Naive B cell (primary cell): ENCODE measurements around the gene KCNE5. TPM values are rescaled to one million over a fixed set of nuclear protein-coding genes. Genes with fewer than 3 reads are reported as not detected.
A peak's percentile ranks its signal among the peaks of the same experiment; 100 is the strongest.
"Not testable (repeated sequence)": the region's sequence is repeated elsewhere in the genome, so short reads cannot be mapped to it uniquely, and the experiment has no call there.

Experiments
- ATAC-seq, 2 donors: fragments of 150-1000 bp; cut with Tn5 transposase; 2 replicates each; pipeline ENCODE4 v1.10.0; 2021; ENCODE audit warnings: low read depth in 2 of 2, mild to moderate bottlenecking in 2 of 2, moderate library complexity in 2 of 2
- DNase-seq: peaks from one replicate; pipeline ENCODE4 v3.0.0; 2022
- H3K27ac Mint-ChIP-seq, 6 donors: one replicate each; pipeline ENCODE4 v1.8.0; 2020 to 2022; ENCODE audit warnings: mild to moderate bottlenecking in 6 of 6, mixed read lengths in 6 of 6, moderate library complexity in 5 of 6, inconsistent platforms in 2 of 6
- H3K27me3 Mint-ChIP-seq, 3 donors: one replicate each; pipeline ENCODE4 v1.8.0; 2021 to 2022; ENCODE audit warnings: mixed read lengths in 3 of 3, mild to moderate bottlenecking in 1 of 3
- H3K36me3 Mint-ChIP-seq, 2 donors: one replicate each; pipeline ENCODE4 v1.8.0; 2020 to 2022; ENCODE audit warnings: mixed read lengths in 2 of 2, inconsistent platforms in 1 of 2, mild to moderate bottlenecking in 1 of 2
- H3K4me1 Mint-ChIP-seq, 3 donors: one replicate each; pipeline ENCODE4 v1.8.0; 2020 to 2022; ENCODE audit warnings: mixed read lengths in 3 of 3, inconsistent platforms in 1 of 3, mild to moderate bottlenecking in 1 of 3, moderate library complexity in 1 of 3
- H3K4me3 Mint-ChIP-seq, 8 donors: one replicate each; pipeline ENCODE4 v1.8.0; 2020 to 2022; ENCODE audit warnings: mild to moderate bottlenecking in 8 of 8, mixed read lengths in 8 of 8, moderate library complexity in 8 of 8, inconsistent platforms in 2 of 8
- H3K9me3 Mint-ChIP-seq, 7 donors: one replicate each; pipeline ENCODE4 v1.8.0; 2020 to 2022; ENCODE audit warnings: mixed read lengths in 7 of 7, mild to moderate bottlenecking in 5 of 7, inconsistent platforms in 2 of 7, moderate library complexity in 1 of 7
- polyA plus RNA-seq, 6 donors: library from polyadenylated mRNA; unstranded; fragments of 300-500 nt; fragmentation: Illumina TruSeq; gene quantifications; one replicate each; pipeline ENCODE4 v1.2.3, GENCODE V29; 2021; ENCODE audit warnings: low read depth in 6 of 6

KCNE5 gene
- not detected for polyA plus RNA-seq

DNA sequence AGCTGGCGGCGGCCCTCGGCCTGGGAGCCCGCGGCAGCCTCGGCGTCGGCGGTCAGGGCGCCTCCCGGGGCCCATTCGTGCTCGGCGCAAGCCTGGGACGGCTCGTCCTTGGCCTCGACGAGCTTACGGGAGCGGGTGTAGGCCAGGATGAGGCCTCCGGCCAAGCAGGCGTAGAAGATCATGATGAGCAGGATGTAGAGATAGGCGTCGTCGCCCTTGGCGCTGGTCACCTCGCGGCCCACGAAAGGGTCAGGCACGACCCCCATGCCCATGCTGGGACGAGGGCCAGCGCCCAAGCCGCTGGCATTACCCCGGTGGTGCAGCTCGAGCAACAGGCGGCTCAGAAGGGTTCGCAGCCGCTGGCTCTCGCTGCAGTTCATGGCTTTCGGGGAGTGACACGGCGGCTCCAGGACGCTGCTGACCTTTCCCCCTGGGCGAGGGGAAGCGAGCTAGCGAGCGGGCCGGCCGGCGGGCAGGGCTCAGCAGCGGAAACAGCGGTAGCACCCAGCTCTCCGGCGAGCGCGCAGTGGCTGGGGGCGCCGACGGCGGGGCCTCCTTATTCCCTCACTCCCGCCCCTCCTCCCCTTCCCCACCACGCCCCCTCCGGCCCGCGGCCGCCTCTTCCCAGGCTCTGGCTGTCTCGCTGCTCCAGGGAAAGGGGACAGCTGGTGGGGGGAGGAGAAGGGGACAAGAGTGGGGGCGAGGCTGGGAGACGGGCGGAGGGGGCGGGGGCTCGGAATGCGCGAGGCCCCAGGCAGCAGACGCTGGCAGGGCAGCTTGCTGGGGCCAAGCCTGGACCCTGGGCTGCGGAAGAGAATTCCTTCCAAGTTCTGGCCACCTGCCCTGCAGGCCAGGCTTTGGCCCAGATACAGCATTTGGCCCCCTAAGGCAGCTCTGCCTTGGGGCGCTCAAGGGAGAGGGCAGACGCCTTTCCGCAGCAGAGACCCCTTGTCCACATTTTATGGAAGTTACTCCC lies at the start of gene KCNE5:
Gene KCNE5 (minus strand): TSS at position 532 of the 976 bp plus-strand sequence. CDS start 152 bp downstream, at position 380.
- Mint-ChIP-seq H3K27ac (peak within 1 kb of the TSS in 1 of 6 donors; percentile 66), H3K4me3 (peak within 1 kb of the TSS in 1 of 8 donors; percentile 77)

GRCh38 chrX:109672239-109672638 lies 47.3 kb upstream of the KCNE5 start:
- DNase-seq (no peak), ATAC-seq (no peak)
- no peak overlapping the region for H3K4me3 Mint-ChIP-seq
- peaks cover 0 to 2% (median 0%) of the 10 kb centered on the region in 7 donors for H3K9me3 Mint-ChIP-seq
- H3K36me3 Mint-ChIP-seq, result peaks cover 0 to 13% of the 10 kb centered on the region in 2 donors
- H3K27ac Mint-ChIP-seq, result peak overlapping the region in 1 of 6 donors; percentile 10
- H3K27me3 Mint-ChIP-seq, result no peaks in the 10 kb centered on the region
- H3K4me1 Mint-ChIP-seq, result no peaks in the 10 kb centered on the region

More for the DNA sequence above, at the start of gene KCNE5:
- peaks cover 4 to 7% of the 10 kb centered on the region in 2 donors for H3K36me3 Mint-ChIP-seq
- peaks cover 0 to 7% (median 0%) of the 10 kb centered on the region in 7 donors for H3K9me3 Mint-ChIP-seq
- peaks cover 0 to 8% (median 6%) of the 10 kb centered on the region in 3 donors for H3K27me3 Mint-ChIP-seq
- DNase-seq (no peak), ATAC-seq (no peak)
- peaks cover 0 to 4% (median 0%) of the 10 kb centered on the region in 3 donors for H3K4me1 Mint-ChIP-seq

- H3K36me3 Mint-ChIP-seq, H3K9me3 Mint-ChIP-seq, H3K4me3 Mint-ChIP-seq, H3K27ac Mint-ChIP-seq, DNase-seq, ATAC-seq, H3K27me3 Mint-ChIP-seq, H3K4me1 Mint-ChIP-seq: not testable (repeated sequence)
Observed at GRCh38 chrX:109671170-109671569, 46.2 kb upstream of the KCNE5 start.

GRCh38 chrX:109667986-109668385 lies 43.0 kb upstream of the KCNE5 start:
- Mint-ChIP-seq H3K27me3 (no peaks in the 10 kb centered on the region), H3K4me1 (no peaks in the 10 kb centered on the region), H3K36me3 (peaks cover 0 to 8% of the 10 kb centered on the region in 2 donors), H3K27ac (no peak overlapping the region), H3K4me3 (no peak overlapping the region), H3K9me3 (peaks cover 0 to 2% (median 0%) of the 10 kb centered on the region in 7 donors)
- DNase-seq (no peak), ATAC-seq (no peak)

DNA sequence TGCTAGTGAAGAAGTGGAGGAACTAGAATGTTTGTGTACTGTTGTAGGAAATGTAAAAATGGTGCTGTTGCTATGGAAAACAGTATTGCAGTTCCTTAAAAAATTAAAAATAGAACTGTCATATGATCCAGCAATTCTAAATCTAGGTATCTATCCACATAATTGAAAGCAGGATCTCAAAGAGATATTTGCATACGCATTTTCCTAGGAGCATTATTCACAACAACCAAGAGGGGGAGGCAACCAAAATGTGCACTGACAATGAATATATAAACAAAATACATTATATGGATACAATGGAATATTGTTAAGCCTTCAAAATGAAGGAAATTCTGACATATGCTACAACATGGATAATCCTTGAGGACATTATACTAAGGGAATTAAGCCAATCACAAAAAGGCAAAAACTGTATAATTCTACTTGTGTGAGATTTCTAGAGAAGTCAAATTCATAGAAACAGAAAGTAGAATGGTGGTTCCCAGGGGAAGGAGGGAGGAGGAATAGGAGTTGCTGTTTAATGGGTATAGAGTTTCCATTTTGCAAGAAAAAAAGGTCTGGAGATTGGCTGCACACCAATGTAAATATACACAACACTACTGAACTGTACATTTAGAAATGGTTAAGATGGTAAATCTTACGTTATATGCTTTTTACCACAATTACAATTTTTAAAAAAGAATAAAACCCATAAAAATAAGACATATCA lies 35.6 kb upstream of the KCNE5 start:
- Mint-ChIP-seq H3K4me1 (peaks cover 0 to 5% (median 0%) of the 10 kb centered on the region in 3 donors), H3K27ac (peak overlapping the region in 1 of 6 donors; percentile 28), H3K4me3 (no peak overlapping the region), H3K36me3 (peaks cover 14 to 15% of the 10 kb centered on the region in 2 donors), H3K9me3 (peaks cover 0 to 11% (median 4%) of the 10 kb centered on the region in 7 donors), H3K27me3 (no peaks in the 10 kb centered on the region)
- DNase-seq (no peak), ATAC-seq (no peak)

DNA sequence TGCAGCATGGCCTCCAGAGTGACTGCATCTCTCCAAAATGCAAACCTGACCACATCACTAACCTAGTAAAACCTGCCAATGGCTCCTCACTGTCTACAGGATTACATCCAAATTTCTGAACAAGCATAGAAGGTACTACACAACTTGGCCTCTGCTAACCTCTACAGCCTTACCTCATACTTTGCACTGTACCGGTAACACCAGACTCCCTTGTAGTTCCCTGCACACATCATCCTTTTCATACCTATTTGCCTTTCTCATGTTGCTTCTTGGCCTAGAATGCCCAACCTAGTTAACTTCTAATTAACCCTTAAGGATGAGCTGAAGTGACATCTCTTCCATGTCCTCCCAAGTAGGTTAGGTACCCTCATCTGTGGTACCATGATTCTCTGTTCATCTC lies 33.4 kb upstream of the KCNE5 start:
- DNase-seq (no peak), ATAC-seq (no peak)
- no peaks in the 10 kb centered on the region for H3K27me3 Mint-ChIP-seq
- H3K4me1 Mint-ChIP-seq, result peaks cover 0 to 5% (median 0%) of the 10 kb centered on the region in 3 donors
- H3K27ac Mint-ChIP-seq, result peak overlapping the region in 2 of 6 donors; percentile 34 to 60
- peak overlapping the region in 1 of 8 donors; percentile 47 for H3K4me3 Mint-ChIP-seq
- peaks cover 0 to 11% (median 4%) of the 10 kb centered on the region in 7 donors for H3K9me3 Mint-ChIP-seq
- peaks cover 14 to 15% of the 10 kb centered on the region in 2 donors for H3K36me3 Mint-ChIP-seq

DNA sequence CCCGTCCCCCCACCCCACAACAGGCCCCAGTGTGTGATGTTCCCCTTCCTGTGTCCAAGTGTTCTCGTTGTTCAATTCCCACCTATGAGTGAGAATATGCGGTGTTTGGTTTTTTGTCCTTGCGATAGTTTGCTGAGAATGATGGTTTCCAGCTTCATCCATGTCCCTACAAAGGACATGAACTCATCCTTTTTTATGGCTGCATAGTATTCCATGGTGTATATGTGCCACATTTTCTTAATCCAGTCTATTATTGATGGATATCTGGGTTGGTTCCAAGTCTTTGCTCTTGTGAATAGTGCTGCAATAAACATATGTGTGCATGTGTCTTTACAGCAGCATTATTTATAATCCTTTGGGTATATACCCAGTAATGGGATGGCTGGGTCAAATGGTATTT lies 32.4 kb upstream of the KCNE5 start:
- not testable (repeated sequence) for H3K4me1 Mint-ChIP-seq, DNase-seq, H3K4me3 Mint-ChIP-seq, ATAC-seq, H3K27me3 Mint-ChIP-seq, H3K27ac Mint-ChIP-seq
- peaks cover 14 to 15% of the 10 kb centered on the region in 2 donors for H3K36me3 Mint-ChIP-seq
- peaks cover 0 to 11% (median 4%) of the 10 kb centered on the region in 7 donors for H3K9me3 Mint-ChIP-seq

DNA sequence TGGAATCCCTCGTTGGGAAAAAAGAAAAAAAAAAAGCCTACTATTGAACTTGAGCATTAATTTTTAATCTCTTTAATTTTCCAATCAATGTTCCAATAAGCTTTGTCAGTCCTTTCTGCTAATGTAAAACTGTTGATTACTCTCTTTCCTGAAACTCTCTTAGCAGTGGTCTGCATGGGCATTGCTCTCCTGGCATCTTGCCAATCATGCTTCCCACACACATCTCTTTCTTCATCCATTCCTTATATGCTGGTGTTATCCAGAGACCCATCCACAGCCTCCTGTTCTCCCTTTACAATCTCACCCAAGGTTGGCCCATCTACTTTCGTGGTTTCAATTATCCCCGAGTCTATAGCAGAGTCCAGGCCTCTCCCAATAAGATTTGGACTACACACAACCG lies 31.8 kb upstream of the KCNE5 start:
- Mint-ChIP-seq H3K27me3 (no peaks in the 10 kb centered on the region), H3K4me1 (peaks cover 0 to 5% (median 0%) of the 10 kb centered on the region in 3 donors), H3K27ac (peak overlapping the region in 1 of 6 donors; percentile 28), H3K4me3 (no peak overlapping the region), H3K9me3 (peaks cover 0 to 11% (median 4%) of the 10 kb centered on the region in 7 donors), H3K36me3 (peaks cover 14 to 15% of the 10 kb centered on the region in 2 donors)
- no peak for DNase-seq
- ATAC-seq, result no peak

DNA sequence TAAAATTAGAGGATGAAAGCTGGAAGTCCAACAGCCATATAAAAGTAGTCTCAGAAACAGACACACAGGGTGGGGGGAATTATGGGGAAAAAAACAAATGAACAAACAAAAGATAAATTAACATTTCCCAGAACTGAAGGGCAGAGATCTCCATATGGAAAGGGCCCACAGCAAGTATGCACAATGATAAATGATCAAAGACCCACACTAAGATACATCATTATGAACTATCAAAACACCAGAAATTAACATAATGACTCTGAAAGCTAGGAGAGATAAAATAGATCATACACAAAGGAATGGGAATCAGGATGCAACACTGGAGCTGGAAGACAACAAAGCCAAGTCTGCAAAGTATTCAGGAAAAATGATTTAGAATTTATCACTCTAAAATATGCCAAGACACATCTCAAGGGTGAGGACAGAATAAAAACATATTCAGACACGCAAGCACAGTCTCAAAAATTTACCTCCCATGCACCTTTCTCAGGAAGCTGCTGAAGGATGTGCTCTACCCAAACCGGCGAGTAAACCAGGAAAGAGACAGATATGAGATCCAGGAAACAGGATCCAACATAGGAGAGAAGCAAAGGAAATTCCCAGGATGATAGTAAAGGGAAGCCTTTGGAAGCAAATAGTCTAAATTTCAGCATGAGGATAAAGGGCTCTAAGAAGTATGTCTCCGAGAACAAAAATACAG lies 30.7 kb upstream of the KCNE5 start:
- peaks cover 0 to 11% (median 4%) of the 10 kb centered on the region in 7 donors for H3K9me3 Mint-ChIP-seq
- H3K27me3 Mint-ChIP-seq, result no peaks in the 10 kb centered on the region
- H3K27ac Mint-ChIP-seq, result peak overlapping the region in 2 of 6 donors; percentile 22 to 91
- H3K4me3 Mint-ChIP-seq, result no peak overlapping the region
- peaks cover 0 to 3% (median 0%) of the 10 kb centered on the region in 3 donors for H3K4me1 Mint-ChIP-seq
- H3K36me3 Mint-ChIP-seq, result peaks cover 13 to 15% of the 10 kb centered on the region in 2 donors
- no peak for ATAC-seq
- DNase-seq, result no peak

- Mint-ChIP-seq H3K36me3 (peaks cover 5 to 15% of the 10 kb centered on the region in 2 donors), H3K4me3 (no peak overlapping the region), H3K27ac (peak overlapping the region in 2 of 6 donors; percentile 22 to 84), H3K27me3 (no peaks in the 10 kb centered on the region), H3K9me3 (peaks cover 0 to 11% (median 4%) of the 10 kb centered on the region in 7 donors), H3K4me1 (no peaks in the 10 kb centered on the region)
- DNase-seq (no peak), ATAC-seq (no peak)
Observed at GRCh38 chrX:109654516-109655109, 29.6 kb upstream of the KCNE5 start.

DNA sequence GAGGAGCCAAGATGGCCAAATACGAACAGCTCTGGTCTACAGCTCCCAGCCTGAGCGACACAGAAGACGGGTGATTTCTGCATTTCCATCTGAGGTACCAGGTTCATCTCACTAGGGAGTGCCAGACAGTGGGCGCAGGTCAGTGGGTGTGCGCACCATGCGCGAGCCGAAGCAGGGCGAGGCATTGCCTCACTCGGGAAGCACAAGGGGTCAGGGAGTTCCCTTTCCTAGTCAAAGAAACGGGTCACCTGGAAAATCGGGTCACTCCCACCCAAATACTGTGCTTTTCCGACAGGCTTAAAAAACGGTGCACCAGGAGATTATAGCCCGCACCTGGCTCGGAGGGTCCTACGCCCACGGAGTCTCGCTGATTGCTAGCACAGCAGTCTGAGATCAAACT lies 19.7 kb upstream of the KCNE5 start:
- not testable (repeated sequence) for DNase-seq, H3K27me3 Mint-ChIP-seq, H3K4me3 Mint-ChIP-seq, H3K4me1 Mint-ChIP-seq, ATAC-seq, H3K9me3 Mint-ChIP-seq, H3K27ac Mint-ChIP-seq, H3K36me3 Mint-ChIP-seq

DNA sequence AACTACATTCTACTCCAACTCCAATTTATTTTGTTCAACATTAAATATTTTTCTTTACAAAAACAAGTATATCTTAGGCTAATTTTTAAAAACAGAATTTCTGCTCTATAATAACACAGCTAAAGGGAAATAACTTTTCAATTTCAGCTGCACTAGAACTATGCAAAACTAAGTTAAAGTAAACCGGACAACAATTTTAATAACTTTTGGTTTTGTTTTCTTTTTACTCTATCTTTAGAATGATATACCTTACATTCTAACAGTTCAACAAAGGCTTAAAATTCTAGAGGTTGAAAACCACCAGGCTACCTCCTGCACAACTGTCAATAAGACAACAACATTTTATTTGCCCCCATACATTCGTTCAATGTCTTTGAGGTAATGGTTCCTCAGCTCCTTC lies 18.7 kb upstream of the KCNE5 start:
- H3K27ac Mint-ChIP-seq, result no peak overlapping the region
- H3K27me3 Mint-ChIP-seq, result no peaks in the 10 kb centered on the region
- ATAC-seq (no peak), DNase-seq (no peak)
- peaks cover 0 to 5% (median 0%) of the 10 kb centered on the region in 3 donors for H3K4me1 Mint-ChIP-seq
- no peaks in the 10 kb centered on the region for H3K36me3 Mint-ChIP-seq
- peaks cover 0 to 2% (median 0%) of the 10 kb centered on the region in 7 donors for H3K9me3 Mint-ChIP-seq
- H3K4me3 Mint-ChIP-seq, result no peak overlapping the region
